Motor neuron (in vitro differentiated cells): ENCODE measurements around the gene PPP2R5C. TPM values are rescaled to one million over a fixed set of nuclear protein-coding genes. Genes with fewer than 3 reads are reported as not detected.
A peak's percentile ranks its signal among the peaks of the same experiment; 100 is the strongest.

Experiments used
- ATAC-seq, 8 experiments: fragments of 200-7000 bp; cut with Tn5 transposase; replicated peaks in 6 of 8; 2 replicates each; pipeline ENCODE4 v1.8.0; 2021; ENCODE audit warnings: mild to moderate bottlenecking in 8 of 8, moderate library complexity in 8 of 8
- H3K27ac ChIP-seq, 2 donors: fragments of 250-450 bp; sonication (Bioruptor Pico); 2 replicates each; pipeline ENCODE4 v1.9.0; 2021; ENCODE audit warnings: antibody characterized with exemption in 2 of 2, mild to moderate bottlenecking in 2 of 2, moderate library complexity in 1 of 2
- H3K4me1 ChIP-seq, 2 donors: fragments of 250-450 bp; sonication (Bioruptor Pico); replicated peaks in 1 of 2; 2 replicates each; pipeline ENCODE4 v1.6.1; 2021; ENCODE audit warnings: antibody characterized with exemption in 2 of 2, mild to moderate bottlenecking in 2 of 2, moderate library complexity in 1 of 2
- H3K4me3 ChIP-seq, 5 donors: fragments of 250-450 bp; sonication (Bioruptor Pico); 2 replicates each; pipeline ENCODE4 v1.9.0; 2021; ENCODE audit warnings: antibody characterized with exemption in 5 of 5, mild to moderate bottlenecking in 5 of 5, moderate library complexity in 4 of 5
- WGBS, 10 experiments: fragments of 450-650 bp; shearing (Covaris generic); methylation state at CpG; one replicate each; pipeline ENCODE4 v1.0.0; 2022; 5-methylcytosine and 5-hydroxymethylcytosine counted together
- in situ Hi-C, 9 experiments: fragments of 400-800 bp; cut with MboI; loops; one replicate each; pipeline ENCODE4 v1.15.0; 2021; ENCODE audit warnings: low sequenced_read_pairs in 9 of 9, low pct_unique_long_range_greater_than_20kb in 2 of 9; ENCODE audit not compliant: unreplicated experiment in 9 of 9
- total RNA-seq, 8 experiments: library from RNA; unstranded; fragments of 300-600 nt; gene quantifications; 2 replicates each; pipeline versions ENCODE4 v1.2.3 to v1.2.4, GENCODE V29; 2022

Gene PPP2R5C
- total RNA-seq, 8 experiments from 2014 or later = 84.4 to 112 (median 94.7) TPM

DNA sequence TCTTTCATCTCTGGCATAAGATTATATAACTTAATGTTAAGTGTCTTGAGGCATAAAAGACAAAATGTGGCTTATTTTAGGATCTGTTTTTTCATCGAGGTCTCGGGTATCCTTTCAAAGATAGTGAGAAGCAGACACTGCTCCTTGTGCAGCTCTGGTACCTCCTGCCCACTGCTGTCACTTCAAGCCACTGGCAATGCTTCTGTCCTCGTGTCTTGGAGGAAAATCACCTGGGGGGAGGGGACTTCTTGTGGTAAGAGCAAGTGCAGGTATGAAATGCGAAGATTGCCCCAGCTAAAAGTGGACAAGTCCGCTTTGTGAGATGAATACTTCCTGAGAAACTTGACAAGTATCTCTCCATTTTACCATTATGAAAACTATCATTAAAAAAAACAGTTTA, 165.1 kb downstream of the PPP2R5C start:
- Histone ChIP-seq H3K4me1 (no peaks in the 10 kb centered on the region), H3K27ac (no peak overlapping the region), H3K4me3 (no peak overlapping the region)
- ATAC-seq = no peak
- WGBS, 10 experiments = 14 to 100% (median 81%) methylated on average over 1 to 5 of the region's 5 CpGs; no CpG with 5 or more reads in 1 of the 10 experiments
- in situ Hi-C loops = no loop called here

DNA sequence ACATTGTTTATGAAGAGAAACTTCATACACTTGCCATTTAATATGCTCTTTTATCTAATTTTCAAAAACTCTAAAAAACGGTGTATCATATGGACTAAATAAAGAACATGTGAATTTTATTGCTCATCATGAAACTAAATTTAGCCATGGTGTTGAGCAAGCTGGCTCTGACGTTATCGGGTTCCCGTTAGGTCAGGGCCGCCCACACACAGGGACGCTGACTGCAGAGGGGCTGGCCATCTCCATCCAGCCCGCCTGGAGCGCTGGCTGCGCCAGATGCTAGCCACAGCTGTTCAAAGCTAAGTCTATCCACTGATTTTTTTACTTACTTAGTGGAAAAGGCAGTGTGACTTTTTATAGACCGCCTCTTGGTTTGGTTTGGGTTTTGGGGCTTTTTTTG, 166.3 kb downstream of the PPP2R5C start:
- no peaks in the 10 kb centered on the region for H3K4me1 ChIP-seq
- no peak overlapping the region for H3K4me3 ChIP-seq
- WGBS, 10 experiments = 0 to 67% (median 52%) methylated on average over 1 to 10 of the region's 10 CpGs; no CpG with 5 or more reads in 1 of the 10 experiments
- peak; percentile 96 to 100 (median 98) for ATAC-seq
- in situ Hi-C loops = no loop called here
- no peak overlapping the region for H3K27ac ChIP-seq

DNA sequence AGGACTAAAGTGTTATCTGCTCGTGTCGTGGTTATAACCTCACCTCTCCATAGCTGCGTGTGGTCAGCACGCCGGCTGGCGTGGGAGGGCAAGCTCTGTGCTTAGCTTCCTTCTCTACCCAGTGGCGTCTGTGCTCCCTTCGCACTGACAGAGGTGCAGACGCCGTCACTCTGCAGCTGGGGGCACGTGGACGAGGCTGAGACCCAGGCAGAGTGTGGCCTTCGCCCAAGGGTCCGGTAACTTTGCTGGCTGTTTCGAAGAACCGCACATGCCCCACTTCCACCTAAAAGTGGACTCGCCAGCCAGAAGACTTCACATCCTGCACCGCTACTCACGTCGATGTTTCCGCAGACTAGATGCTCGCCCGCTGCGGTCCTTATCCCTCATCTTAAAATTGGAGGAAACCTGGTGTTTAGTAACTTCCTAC, 166.9 kb downstream of the PPP2R5C start:
- in situ Hi-C loops = no loop called here
- peak in 6 of 8 experiments; percentile 10 to 35 (median 16) for ATAC-seq

DNA sequence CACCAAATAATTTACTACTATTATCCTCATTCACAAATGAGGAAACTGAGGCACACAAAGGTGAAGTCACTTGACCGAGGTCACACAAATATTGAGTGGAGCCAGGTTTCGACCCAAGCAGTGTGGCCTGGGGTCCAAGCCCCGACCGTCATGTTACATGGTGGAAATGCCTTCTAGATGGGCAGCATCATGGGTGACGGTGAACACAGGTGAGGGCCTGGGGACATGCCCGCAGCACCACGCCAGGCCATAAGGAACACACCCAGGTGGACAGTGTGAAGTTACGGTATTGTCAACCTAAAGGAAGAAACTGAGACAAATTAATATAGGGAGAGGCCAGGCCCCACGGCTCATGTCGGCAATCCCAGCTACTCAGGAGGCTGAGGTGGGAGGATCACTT, 167.6 kb downstream of the PPP2R5C start:
- WGBS, 10 experiments = 57 to 100% (median 100%) methylated on average over 1 to 6 of the region's 10 CpGs; no CpG with 5 or more reads in 3 of the 10 experiments

More for the DNA sequence above, 166.9 kb downstream of the PPP2R5C start:
- WGBS, 10 experiments = 20 to 100% (median 95%) methylated on average over 1 to 9 of the region's 24 CpGs; no CpG with 5 or more reads in 3 of the 10 experiments
- H3K27ac ChIP-seq = no peak overlapping the region
- H3K4me1 ChIP-seq = no peaks in the 10 kb centered on the region
- no peak overlapping the region for H3K4me3 ChIP-seq

DNA sequence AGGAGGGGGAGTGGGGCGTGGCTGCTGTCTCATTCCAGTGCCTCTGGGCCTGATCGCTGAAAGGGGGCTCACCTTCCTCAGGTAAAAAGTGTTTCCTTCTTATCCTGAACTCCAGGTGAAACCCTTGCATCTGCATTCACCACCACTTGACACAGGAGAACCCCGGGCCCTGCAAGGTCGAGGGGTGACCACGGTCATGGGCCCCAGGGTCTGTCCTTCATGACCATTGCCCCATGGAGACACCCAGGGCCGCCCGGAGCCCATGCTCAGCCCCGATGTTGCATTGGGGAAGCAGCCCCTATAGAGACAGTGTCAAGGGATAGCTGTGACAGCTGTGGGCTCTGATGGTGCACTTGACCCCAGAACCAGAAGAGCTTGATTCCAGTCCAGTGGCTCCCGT, 168.4 kb downstream of the PPP2R5C start:
- H3K4me1 ChIP-seq = no peaks in the 10 kb centered on the region
- H3K4me3 ChIP-seq = no peak overlapping the region
- ATAC-seq = no peak
- WGBS, 10 experiments = 71 to 100% (median 100%) methylated on average over 1 to 3 of the region's 9 CpGs; no CpG with 5 or more reads in 5 of the 10 experiments
- in situ Hi-C loops = no loop called here
- no peak overlapping the region for H3K27ac ChIP-seq

More for the DNA sequence above, 167.6 kb downstream of the PPP2R5C start:
- Histone ChIP-seq H3K27ac (no peak overlapping the region), H3K4me3 (no peak overlapping the region), H3K4me1 (no peaks in the 10 kb centered on the region)
- ATAC-seq = no peak
- in situ Hi-C loops = no loop called here

DNA sequence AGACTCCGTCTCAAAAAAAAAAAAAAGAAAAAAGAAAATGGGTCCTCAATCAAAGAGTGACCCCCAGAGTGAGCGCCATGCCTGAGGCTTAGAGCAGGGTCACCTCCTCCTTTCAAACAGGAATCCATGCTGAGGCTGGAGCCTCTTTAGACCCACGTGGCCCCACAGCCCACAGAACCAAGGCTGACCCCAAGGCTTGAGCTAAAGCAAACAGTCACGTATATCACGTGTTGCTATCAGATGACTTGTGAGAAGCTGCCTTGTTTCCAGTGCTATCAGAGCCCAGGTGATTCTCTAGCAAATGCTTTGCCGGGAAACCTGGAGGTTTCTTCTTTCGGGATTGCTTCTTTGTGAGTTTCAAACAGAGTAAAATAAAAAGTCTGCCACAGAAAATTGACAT, 171.2 kb downstream of the PPP2R5C start:
- H3K27ac ChIP-seq = no peak overlapping the region
- in situ Hi-C loops = no loop called here
- no peak overlapping the region for H3K4me3 ChIP-seq
- peak in 3 of 8 experiments; percentile 9 to 34 (median 10) for ATAC-seq
- 40 to 100% (median 86%) methylated on average over 2 to 4 of the region's 7 CpGs; no CpG with 5 or more reads in 2 of the 10 experiments for whole genome bisulfite sequencing, 10 experiments
- H3K4me1 ChIP-seq = no peaks in the 10 kb centered on the region

DNA sequence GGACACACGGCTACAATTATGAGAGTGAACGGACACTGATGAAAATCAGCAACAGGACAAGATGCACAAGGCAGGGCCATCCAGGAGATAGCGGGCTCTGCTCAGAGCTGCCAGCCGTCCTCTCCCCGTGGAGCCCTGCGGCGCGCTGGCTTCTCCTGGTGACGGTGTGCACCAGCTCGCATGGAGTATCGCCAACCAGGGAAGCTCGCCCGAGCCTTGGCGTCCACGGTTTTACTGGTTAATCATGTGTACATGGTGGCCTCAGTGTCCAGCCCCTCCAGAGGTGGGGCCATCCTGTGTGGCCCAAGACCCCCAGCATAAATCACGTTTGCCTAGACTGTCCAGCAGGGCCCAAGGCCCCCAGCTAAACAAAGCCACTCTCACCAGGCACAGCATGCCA, 171.7 kb downstream of the PPP2R5C start:
- no peak overlapping the region for H3K27ac ChIP-seq
- no peaks in the 10 kb centered on the region for H3K4me1 ChIP-seq
- in situ Hi-C loops = no loop called here
- no peak overlapping the region for H3K4me3 ChIP-seq
- WGBS, 10 experiments = 58 to 94% (median 80%) methylated on average over 2 to 10 of the region's 16 CpGs; no CpG with 5 or more reads in 6 of the 10 experiments
- no peak for ATAC-seq

DNA sequence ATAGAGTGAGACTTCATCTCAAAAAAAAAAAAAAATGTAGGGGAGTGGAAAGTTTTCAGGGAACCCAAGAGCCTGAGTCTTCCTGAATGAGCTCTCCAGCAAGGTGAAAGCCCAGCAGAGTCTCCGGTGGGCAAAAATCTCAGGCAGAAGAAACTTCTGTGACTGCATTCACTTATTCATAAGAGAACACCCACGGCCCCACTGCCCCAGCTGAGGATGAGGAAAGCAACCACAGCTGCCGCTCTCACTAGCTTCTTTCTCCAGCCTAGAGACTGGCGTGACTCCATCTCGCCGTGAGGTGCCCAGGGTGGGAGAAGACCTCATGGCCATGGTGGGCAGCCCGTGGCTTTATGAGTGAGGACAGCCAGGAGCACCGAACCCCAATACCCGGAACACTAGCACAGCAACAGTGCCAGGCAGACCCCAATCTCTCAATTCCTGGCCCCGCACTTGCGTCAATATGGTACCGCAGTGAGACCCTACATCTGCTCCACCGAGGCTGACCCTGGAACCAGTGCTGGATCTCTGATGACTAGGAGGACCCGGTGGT, 173.2 kb downstream of the PPP2R5C start:
- in situ Hi-C loops = no loop called here
- no peak for ATAC-seq
- no peak overlapping the region for H3K4me3 ChIP-seq
- 71 to 100% (median 91%) methylated on average over 1 to 6 of the region's 14 CpGs; no CpG with 5 or more reads in 2 of the 10 experiments for WGBS, 10 experiments
- no peaks in the 10 kb centered on the region for H3K4me1 ChIP-seq
- no peak overlapping the region for H3K27ac ChIP-seq

DNA sequence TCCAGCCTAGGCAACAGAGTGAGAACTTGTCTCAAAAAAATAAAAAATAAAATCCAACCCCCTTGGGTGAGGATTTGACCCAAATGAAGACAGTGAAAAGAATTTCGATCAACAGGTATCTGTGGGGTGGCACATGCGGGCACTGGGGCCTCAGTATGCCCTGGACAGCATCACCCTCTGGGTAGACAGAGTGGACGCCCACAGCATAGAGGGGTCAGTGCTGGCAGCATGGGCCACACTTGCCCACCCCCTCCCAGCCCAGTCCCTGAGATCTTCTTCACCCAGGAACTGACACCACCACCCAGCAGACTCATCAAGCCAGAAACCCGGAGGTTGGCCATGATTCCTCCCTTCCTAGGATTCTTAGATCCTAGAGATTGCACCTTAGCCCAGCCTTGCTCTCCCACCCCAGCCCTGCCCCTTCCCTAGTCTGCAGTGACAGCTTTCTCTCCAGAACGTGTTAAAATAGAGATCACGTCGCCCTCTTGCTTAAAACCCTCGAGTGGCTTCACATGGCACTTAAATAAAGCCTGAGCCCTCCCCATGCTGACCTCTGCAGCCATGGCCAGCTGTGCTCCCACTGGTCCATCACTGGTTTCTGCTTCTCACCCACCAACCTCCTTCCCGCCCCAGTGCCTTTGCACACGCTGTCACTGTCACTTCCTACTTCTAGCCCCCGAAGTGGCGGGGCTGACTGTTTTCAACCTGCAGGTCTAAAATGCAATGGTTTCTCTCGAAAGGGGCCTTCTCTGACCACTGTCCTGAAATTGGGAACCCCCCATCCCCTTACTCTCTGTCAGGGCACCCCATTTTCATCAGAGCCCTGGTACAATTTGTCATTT, 176.6 kb downstream of the PPP2R5C start:
- Histone ChIP-seq H3K4me3 (no peak overlapping the region), H3K4me1 (no peaks in the 10 kb centered on the region), H3K27ac (no peak overlapping the region)
- 0 to 100% (median 73%) methylated on average over 1 to 8 of the region's 13 CpGs; no CpG with 5 or more reads in 3 of the 10 experiments for WGBS, 10 experiments
- in situ Hi-C loops = no loop called here
- ATAC-seq = no peak

DNA sequence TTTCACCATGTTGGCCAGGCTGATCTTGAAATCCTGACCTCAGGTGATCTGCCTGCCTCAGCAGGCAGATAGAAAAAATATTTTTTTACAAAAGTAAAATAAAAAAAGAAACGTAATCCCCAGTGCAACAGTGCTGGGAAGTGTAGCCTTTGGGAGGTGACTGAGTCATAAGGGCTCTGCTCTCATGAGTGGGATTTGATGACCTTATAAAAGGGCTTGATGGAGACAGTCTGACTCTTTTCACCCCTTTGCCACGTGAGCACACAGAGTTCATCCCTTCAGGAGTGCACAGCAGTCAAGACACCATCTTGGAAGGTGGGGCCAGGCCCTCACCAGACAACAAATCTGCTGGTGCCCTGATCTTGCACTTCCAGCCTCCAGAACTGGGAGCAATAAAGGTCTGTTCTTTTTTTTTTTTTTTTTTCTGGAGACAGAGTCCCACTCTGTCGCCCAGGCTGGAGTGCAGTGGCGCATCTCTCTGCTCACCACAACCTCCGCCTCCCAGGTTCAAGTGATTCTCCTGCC, 178.2 kb downstream of the PPP2R5C start:
- WGBS, 10 experiments = 20 to 75% (median 54%) methylated on average over 1 to 4 of the region's 5 CpGs; no CpG with 5 or more reads in 4 of the 10 experiments
- no peaks in the 10 kb centered on the region for H3K4me1 ChIP-seq
- in situ Hi-C loops = no loop called here
- no peak for ATAC-seq
- no peak overlapping the region for H3K4me3 ChIP-seq
- H3K27ac ChIP-seq = no peak overlapping the region

DNA sequence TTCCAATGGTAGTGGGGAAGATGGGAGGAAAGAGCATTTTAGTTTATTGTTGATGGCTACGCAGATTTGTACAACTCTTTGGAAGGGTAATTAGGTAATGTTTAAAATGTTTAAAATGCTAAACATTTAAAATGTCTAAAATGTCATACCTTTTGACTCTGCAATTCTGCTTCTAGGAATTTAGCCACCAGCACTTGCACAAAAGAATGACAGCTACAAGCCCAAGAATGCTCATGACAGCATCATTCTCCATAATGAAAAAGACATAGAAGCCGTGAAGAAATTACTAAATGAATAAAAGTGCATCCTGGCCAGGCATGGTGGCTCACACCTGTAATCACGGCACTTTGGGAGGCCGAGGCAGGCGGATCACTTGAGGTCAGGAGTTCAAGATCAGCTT, 182.9 kb downstream of the PPP2R5C start:
- Histone ChIP-seq H3K27ac (no peak overlapping the region), H3K4me1 (peaks cover 5 to 6% of the 10 kb centered on the region in 2 donors), H3K4me3 (no peak overlapping the region)
- in situ Hi-C loops = no loop called here
- 46 to 94% (median 61%) methylated on average over 1 to 5 of the region's 5 CpGs; no CpG with 5 or more reads in 1 of the 10 experiments for WGBS, 10 experiments
- no peak for ATAC-seq

DNA sequence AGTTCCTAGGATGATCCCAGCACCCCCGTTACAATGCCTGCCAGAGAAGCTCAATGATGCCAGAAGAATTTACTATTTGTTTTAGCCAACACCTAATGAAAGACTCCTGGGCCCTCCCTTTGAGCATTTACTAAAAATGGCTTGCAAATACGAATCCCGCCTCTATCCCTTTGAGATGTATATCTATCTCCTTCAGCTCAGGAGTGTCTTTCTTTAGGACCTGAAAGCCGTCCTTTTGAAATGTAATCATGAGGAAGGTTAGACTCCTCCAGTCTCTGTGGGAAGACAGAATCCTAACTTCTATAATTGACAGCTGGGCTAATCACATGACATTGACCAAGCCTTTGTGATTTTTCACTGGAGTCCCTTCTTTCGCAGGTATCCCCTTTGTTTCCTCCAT, 183.7 kb downstream of the PPP2R5C start:
- ATAC-seq = no peak
- WGBS, 10 experiments = 0 to 39% (median 19%) methylated on average over 1 to 5 of the region's 5 CpGs
- Histone ChIP-seq H3K4me3 (no peak overlapping the region), H3K27ac (no peak overlapping the region), H3K4me1 (peaks cover 6 to 7% of the 10 kb centered on the region in 2 donors)
- in situ Hi-C loops = no loop called here

DNA sequence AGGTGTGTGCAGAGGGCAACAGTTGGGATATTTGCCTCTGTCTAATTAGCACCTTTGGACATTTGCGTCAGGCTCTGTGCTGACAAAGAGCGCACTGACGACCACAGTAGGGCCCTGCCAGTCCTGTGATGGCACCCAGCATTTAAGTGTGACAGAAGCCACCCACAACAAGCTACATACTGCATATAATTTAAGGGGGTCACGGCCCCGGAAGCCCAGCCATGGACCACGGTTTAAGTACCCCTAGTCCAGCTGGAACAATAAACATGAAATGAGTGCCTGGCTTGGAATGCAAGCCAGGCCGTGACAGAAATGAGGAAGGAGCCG, 186.0 kb downstream of the PPP2R5C start:
- Histone ChIP-seq H3K27ac (peak overlapping the region; percentile 92), H3K4me1 (peaks cover 6 to 7% of the 10 kb centered on the region in 2 donors), H3K4me3 (peak overlapping the region; percentile 56 to 69 (median 67))
- peak in 2 of 8 experiments; percentile 0 to 2 for ATAC-seq
- in situ Hi-C loops = no loop called here
- WGBS, 10 experiments = 0 to 38% (median 3%) methylated on average over 2 to 4 of the region's 8 CpGs; no CpG with 5 or more reads in 4 of the 10 experiments
